COLO668 (cell line): ENCODE data around the gene ZCCHC14.
A peak's percentile ranks its signal among the peaks of the same experiment; 100 is the strongest.

Source experiments
- DNase-seq: peaks from one replicate; lab custom pipeline; 2025; ENCODE audit not compliant: unreplicated experiment; lab: John Stamatoyannopoulos, UW

The ZCCHC14 gene

DNA sequence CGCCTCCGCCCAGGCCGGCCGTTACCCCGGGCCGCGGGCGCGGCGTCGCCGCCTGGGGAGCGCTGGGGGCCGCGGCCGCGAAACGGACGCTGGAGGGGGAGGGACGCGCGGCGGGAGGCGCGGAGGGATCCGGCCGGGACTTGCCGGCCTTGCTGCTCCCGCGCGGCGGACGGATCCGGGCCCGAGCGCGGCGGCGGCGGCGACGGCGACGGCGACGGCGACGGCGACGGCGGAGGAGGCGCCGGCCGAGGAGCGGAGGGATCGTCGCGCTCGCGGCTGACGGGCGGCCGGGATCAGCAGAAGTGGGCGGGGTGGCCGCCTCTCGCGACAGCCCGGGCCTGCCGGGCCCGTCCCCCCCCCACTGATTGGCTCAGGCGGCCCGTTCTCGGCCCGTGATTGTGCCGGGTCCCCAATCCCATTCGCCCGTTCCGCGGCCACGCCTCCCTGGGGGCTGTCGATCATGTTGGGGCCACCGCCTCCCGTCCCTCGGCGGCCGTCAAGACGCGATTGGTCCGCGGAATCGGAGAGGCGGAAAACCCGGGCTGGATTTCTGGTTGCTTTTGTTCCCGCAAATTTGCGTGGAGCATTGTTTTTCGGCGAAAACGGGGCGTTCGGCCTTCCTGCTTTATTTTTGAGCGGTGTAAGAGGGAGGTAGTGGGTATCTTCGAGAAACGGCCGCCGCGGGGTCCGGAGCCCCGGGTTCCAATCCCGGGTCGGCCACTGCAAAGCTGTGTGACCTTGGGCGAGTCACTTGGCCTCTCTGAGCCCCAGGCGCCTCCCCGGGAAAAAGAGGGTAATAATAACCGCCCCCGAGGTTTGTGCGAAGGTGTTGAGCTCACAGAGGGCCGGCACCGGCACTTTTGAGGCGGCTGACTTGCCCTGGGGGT lies at the start of gene ZCCHC14:
Gene ZCCHC14 (minus strand): TSS at position 304 of the 887 bp plus-strand sequence. CDS start 786 bp downstream, outside the sequence.
- peak; percentile 99 for DNase-seq

DNA sequence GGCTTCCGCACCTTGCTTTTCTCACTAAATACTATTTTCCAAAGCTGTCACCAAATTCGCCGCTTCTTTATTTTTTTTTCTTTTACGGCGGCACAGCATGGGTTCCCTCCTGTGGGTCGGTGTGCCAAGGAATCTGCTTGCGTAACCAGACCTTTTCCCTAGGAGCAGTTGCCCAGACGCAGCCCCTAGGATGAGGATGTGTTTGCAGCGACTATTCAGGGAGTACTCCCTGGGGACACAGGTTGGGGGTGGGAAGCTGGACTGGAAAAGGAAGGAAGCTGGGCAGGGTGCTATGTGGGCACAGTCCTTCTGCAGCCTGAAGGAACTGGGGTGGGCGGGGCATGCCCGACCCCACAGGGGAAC lies 49.0 kb upstream of the ZCCHC14 start:
- DNase-seq, result peak; percentile 13

DNA sequence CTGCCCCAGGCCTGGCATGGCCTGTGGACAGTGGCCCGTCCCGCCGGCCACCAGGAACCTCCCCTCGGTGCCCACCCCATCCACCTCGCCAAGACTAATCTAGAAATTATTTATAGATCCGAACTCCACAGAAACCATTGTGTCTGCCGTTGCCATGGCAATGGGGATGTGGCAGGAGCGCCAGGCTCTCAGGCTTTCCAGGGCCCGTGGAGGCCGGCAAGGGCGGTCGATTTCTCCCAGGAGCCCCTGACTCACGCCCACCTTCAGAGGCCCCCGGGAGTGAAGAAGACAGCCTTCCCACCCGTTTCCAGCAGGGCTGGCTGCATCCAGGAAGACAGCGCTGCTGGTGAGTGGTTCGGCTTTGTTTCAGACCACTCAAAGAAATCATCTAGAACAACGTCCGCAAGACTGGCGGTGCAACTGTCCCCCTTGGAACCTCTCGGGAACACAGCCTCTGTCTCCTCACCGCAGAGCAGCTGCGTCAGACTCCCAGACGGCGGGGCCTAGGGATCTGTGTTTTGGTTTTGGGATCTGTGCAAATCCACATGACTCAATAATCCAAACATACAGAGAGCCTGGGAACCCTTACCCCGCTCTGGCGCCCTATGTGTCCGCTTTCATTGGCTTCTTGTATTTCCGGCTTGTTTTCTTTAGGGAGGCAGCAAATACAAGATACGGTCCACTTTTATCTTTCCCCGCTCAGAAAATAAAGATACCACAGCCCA lies 48.5 kb upstream of the ZCCHC14 start:
- peak; percentile 54 for DNase-seq

DNA sequence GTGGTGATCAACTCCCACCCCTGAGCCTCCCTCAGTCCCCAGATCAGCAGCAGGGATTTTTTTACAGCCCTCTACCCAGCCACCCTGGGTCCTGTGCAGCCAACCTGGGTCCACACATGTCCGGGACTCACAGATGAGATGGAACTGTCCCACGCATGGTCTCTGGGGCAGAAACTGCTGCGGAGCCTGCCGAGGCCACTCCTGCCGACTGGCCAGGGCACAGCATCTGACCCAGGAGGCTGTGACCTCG lies 48.0 kb upstream of the ZCCHC14 start:
- DNase-seq, result no peak

DNA sequence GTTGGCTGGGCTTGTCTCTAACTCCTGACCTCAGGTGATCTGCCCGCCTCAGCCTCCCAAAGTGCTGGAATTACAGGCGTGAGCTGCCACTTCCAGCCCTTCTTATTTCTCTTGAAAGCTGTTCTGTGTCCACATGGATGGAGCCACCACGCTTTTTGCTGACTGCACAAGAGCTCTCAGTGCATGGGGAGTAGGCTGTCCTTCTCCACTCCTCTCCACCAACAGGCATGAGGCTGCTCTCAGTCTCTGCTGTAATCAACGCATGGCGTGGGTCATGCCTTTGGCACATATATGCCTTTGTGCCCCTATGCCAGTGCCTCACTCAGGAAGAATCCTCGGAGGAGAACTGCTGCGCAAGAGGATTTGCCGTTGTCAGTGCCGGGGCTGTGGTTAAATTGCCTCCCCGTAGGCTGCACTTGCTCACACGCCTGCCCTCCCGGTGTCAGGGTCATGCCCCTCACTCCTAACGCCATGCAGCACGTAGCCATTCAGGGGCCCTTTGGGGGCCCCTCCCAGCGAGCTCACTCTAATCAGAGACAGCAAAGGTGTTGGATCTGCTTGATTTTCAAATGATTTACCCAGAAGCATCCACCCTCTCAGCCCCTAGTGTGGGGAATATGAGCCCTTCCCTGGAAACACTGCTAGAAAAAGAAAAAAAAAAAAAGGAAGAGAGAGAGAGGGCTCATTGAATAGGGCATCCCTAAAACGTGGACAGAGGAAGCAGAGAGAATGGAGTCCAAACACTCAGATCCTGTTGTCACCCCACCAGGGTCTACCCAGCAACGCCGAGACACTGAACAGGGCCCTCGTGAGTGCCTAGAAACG lies 47.5 kb upstream of the ZCCHC14 start:
- no peak for DNase-seq

DNA sequence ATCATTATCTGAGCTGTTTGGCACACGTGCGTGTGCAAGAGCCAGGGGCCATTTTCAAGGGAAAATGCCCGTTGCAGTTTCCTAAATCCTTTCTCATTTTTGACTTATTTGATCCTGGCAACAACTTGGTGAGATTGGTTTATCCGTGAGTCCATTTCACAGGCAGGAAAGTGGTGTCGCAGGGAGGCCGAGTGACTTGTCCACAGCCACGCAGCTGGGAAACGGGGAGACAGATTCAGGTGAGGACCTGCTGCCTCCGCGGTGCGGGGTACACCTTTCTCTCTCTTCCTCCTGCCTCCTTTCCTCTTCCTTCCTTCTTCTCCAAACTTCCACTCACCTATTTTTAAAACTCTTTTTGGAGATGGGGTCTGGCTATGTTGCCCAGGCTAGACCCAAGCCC lies 46.3 kb upstream of the ZCCHC14 start:
- DNase-seq, result no peak

DNA sequence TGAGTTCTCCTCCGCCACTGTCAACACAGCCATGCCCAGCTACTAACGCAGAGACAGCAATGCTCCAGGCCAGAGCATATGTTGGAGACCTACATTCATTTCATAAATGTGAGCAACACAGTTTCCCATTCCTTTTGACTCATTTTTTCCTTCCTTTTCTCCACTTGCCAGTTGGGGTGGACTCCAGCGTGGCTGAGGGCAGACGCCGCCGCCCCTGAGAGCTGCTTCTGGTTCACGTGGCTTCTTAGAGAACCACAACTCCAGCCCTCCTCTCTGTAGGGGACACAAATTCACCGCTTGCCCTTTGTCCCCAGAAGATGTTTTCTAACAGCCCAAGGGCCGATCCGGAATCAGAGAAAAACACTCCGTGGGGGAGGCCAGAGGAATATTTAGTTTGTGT lies 45.8 kb upstream of the ZCCHC14 start:
- DNase-seq, result no peak

DNA sequence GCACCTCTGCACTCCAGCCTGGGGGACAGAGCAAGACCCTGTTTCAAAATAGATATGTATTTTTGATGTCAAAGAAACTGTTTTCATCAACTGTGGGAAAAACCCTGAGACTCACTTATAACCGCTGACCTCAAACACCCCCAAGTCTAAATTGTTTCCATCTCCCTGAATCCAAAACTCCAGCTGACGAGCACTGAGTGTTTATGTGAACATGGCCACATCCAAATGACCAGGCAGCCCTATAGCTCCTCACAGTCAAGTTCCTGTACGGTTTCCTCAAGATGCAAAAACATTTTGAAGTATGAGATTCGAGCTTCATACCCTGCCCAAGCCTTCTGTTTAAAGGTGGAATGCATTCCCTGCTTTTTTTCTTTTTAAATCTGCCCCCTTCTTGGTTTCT lies 45.3 kb upstream of the ZCCHC14 start:
- DNase-seq, result no peak

DNA sequence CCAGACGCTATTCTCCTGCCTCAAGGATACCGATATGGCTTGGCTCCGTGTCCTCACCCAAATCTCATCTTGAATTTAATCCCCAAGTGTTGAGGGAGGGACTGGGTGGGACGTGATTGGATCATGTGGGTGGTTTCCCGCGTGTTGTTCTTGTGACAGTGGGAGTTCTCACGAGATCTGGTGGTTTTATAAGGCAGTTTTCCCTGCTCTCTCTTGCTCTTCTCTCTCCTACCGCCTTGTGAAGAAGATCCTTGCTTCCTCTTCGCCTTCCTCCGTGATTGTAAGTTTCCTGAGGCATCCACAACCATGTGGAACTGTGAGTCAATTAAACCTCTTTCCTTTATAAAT lies 43.9 kb upstream of the ZCCHC14 start:
- DNase-seq, result no peak

DNA sequence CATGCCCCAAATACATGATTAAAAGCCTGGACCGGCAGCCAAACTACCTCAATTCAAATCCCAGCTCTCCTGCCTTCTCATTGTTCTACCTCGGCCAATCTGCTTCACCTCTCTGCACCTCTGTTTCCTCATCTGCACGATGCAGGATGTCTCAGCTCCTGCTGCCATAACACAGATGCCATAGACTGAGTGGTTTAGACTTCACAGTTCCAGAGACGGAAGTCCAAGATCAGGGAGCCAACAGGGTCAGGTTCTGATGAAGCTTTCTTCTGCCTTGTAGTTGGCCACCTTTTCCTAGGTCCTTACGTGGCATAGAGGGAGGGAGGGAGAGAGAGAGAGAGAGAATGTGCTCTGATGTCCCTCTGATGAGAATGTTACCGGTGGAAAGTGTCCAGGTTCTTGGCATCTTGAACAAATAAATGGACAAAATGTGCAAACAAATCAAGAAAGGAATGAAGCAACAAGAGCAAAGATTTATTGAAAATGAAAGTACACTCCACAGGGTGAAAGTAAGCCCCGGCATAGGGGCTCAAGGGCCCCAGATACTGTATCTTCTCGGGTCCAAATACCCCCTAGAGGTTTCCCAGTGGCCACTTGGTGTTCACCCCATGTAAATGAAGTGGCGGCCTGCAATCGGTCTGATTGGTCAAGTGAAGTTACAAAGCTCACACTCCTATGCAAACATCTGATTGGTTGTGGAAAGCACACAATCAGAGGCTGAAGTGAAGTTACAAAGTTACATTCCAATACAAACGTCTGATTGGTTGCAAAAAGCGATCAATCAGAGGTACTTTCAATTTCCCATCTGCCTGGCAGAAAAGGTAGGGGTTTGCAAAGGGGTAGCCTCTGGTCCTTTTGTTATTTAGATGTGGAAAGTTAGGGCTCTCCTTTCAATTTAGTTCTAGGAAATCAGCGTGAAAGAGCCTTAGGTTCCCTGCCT lies 43.3 kb upstream of the ZCCHC14 start:
- no peak for DNase-seq

DNA sequence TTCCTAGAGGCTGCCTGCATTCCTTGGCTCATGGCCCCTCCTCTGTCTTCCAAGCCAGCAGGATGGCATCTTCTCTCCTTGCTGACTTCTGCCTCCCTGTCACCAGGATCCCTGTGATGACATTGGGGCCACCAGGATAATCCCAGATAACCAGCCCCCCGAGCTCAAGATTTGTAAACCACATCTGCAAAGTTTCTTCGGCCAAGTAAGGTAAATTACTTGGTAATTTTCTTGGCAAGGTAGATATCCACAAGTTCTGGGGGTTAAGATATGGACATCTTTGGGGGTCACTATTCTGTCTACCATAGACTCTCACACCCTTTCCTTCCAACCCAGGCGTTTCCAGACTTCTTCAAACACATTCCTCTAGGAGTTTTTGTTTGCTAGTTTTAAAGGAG lies 42.6 kb upstream of the ZCCHC14 start:
- DNase-seq, result no peak

DNA sequence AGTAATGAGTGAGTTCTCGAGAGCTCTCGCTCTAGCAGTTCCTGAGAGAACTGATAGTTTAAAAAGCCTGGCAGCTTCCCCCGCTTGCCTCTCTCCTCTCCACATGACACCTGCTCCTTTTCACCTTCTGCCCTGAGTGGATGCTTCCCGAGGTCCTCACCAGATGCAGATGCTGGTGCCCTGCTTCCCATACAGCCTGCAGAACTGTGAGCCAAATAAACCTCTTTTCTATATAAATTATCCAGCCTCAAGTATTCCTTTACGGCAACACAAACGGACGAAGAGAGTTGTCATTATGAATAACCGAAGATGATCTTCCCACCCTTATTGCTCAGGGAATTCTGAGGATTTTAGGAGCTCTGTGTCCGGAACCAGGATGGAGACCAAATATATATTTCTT lies 41.9 kb upstream of the ZCCHC14 start:
- DNase-seq, result no peak

DNA sequence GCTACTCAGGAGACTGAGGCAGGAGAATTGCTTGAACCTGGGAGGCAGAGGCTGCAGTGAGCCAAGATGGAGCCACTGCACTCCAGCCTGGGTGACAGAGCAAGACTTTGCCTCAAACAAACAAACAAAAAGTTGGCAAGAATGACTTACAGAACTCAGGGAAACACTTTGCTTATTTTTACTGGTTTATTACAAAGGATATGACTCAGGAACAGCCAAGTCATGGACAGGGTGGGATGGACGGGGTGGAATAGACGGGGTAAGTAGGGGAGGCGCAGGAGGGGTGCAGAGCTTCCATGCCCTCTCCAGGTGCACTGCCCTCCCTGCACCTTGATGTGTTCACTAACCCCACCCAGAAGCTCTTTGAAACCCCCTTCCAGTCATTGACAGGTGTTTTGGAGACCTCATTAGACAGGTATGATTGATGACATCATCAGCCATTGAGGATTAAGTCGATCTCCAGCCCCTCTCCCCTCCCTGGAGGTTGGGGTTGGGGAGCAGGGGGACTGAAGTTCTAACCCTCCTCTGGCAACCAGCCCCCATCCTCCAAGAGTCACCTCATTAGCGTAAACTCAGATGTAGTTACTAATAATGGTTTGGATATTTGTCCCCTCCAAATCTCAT lies 41.3 kb upstream of the ZCCHC14 start:
- DNase-seq, result no peak

DNA sequence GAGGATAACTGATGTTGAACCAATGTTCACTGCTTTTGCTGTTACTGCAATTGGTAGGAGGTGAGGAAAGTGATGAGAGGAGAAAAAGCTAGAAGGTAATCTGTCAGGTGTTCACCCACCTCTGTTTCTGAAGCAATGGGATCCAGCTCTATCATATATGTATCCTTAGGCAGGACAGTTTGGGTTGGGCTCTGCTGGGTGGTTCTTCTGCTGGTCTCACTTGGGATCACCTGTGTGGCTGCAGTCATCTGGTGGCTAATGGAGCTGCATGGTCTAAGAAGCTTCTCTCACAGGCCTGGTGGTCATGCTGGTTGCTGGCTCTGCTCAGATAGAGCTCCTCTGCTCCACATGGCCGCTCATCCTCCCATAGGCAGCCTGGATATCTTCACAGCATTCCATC lies 40.2 kb upstream of the ZCCHC14 start:
- DNase-seq, result no peak

DNA sequence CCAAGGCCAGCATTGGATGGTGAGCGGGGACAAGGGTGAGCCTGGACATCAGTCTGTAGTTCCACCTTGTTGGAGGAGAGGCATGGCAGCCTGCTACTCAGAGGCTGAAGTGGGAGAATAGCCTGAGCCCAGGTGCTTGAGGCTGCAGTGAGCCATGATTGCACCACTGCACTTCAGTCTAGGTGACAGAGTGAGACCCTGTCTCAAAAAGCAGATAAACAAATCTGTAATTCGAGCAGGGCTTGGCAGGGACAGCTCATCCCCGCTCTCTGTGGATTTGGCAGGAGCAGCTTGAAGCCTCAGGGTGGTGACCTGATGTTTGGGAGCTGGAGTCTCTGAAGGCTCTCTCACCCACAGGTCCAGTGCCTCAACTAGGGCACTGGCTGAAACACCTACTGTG lies 38.6 kb upstream of the ZCCHC14 start:
- no peak for DNase-seq

DNA sequence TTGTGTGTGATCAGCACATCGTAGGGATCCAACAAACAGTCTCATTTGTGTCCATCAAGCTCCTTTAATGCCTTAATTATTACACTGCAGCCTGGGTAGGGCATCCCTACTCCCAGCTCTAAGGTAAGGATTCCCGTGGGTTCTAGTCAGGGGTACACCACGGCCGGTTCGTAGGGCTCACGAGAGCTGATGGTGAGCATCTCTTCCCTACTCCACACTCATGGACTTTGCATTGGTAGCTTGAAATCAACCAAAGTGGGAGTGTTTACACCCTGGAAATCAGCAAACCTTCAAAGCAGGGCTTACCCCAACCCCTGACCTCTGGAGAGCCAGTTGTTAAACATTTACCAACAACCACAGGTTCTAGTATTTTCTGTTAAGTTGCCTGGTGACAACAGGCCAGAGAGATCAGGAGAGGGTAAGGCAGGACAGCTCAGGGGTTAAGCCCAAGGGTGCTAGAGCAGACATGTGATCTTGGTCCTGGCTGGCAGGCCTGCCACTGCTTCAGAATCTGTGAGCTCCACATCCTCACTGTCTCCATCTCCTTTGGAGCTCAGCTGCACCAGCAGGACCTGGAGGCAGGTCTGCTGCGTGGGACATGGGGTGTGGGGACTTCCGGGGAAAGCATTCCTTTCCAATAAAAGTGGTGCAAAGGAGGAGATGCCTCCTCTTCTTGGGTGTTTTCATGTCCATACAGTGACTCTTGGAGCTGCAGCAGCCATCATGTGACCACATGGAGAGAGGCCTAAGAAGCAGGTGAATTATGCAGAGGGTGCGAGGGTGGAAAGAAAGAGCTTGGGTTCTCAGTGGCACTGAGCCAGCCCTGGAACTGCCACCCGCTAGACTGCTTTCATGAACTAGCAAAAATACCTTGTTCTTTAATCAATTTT lies 36.1 kb upstream of the ZCCHC14 start:
- DNase-seq, result no peak

DNA sequence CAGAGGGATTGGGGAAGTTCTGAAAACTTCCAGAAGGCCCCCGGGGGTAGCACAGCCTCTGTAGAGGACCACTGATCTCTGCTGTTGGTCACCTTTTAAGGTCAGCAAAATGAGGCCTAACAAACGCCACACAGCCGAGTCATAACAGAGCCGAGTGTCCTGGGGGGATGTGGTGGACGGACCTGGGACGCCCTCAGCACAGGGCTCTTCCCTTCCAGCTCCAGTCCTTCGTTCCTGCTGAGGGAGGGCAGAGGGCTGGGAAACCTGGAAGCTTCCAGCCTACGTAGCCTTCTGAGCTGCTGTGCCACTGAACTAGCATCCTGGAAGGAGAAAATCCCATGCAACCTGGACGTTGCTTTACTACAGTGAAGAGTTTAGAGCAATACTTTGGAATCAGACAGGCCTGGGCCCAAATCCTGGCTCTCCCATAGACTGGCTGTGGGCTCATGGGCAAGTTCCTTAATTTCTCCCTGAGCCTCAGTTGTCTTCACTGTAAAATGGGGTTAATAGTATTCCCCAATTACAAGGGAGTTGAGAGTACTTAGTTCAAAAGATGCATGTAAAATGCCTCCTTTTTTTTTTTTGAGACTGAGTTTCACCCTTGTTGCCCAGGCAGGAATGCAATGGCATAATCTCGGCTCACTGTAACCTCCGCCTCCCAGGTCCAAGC lies 34.4 kb upstream of the ZCCHC14 start:
- DNase-seq, result no peak

DNA sequence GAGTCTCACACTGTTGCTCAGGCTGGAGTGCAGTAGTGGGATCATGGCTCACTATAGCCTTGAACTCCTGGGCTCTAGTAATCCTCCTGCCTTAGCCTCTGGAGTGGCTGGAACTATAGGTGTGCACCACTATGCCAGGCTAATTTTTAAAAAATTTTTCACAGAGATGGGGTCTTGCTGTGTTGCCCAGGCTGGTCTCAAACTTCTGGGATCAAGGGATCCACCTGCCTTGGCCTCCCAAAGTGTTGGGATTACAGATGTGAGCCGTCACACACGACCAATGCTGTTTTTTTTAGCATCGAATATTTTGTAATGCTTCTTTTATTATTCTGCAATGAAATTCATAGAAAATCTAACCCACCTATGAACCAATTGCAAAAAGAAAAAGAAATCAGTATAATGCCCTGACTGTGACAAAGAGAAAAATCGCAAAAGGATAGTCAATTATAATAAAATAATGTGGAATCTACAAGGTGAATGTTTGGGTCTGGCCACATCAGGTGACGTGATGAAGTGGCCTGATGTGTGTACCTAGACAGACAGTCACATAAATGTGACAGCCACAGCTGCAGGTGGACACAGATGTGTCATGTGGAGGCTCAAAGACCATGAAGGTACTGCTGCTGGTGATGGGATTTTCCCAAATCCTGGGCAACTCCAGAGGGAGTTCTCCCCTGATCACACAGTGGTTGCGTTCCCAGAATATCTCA lies 33.6 kb upstream of the ZCCHC14 start:
- DNase-seq, result no peak
